VCaP (cell line): ENCODE data around the gene LETMD1.

Source experiments
- H3K27ac ChIP-seq: fragments of 450-650 bp; 2 replicates; pipeline ENCODE4 v1.5.1; 2017
- CTCF ChIP-seq: fragments of 450-650 bp; conservative IDR thresholded peaks from 2 replicates; pipeline ENCODE4 v1.5.1; 2017; ENCODE audit warnings: mild to moderate bottlenecking, moderate library complexity

LETMD1 gene

GRCh38 chr12:51080136-51080535, 32.0 kb downstream of the LETMD1 start:
- no peak overlapping the region for H3K27ac ChIP-seq
- TF ChIP-seq CTCF: no peak

GRCh38 chr12:51081421-51081820, 33.3 kb downstream of the LETMD1 start:
- H3K27ac ChIP-seq: no peak overlapping the region
- no peak for TF ChIP-seq CTCF

- no peak for TF ChIP-seq CTCF
- peak overlapping the region; percentile 91 for H3K27ac ChIP-seq
Observed at GRCh38 chr12:51082561-51083125, 34.5 kb downstream of the LETMD1 start.

GRCh38 chr12:51083126-51083833, 35.2 kb downstream of the LETMD1 start, which contains the start of gene CSRNP2:
CSRNP2 (minus strand) TSS chr12:51083596; CDS start chr12:51076561, 7,035 bp downstream.
- peak within 1 kb of the TSS; percentile 91 for H3K27ac ChIP-seq

GRCh38 chr12:51085757-51086156, 37.6 kb downstream of the LETMD1 start:
- no peak for TF ChIP-seq CTCF
- no peak overlapping the region for H3K27ac ChIP-seq

More at GRCh38 chr12:51083126-51083833, 35.2 kb downstream of the LETMD1 start, which contains the start of gene CSRNP2:
- TF ChIP-seq CTCF: no peak; the same call in 1 of the 2 replicates

- no peak overlapping the region for H3K27ac ChIP-seq
- no peak for TF ChIP-seq CTCF
Observed at GRCh38 chr12:51086933-51087332, 38.8 kb downstream of the LETMD1 start.

GRCh38 chr12:51087818-51088217, 39.7 kb downstream of the LETMD1 start:
- TF ChIP-seq CTCF: no peak

More at GRCh38 chr12:51087818-51088217, 39.7 kb downstream of the LETMD1 start:
- no peak overlapping the region for H3K27ac ChIP-seq
